Panc1 (cell line): Measurements from ENCODE around the gene BRMS1L. TPM values are rescaled to one million over a fixed set of nuclear protein-coding genes. Genes with fewer than 3 reads are reported as not detected.
"Not testable (repeated sequence)": the region's sequence is repeated elsewhere in the genome, so short reads cannot be mapped to it uniquely, and the experiment has no call there.

ENCODE experiments used
- ATAC-seq: fragments of 200-7000 bp; cut with Tn5 transposase; 2 replicates; pipeline ENCODE4 v1.9.1; 2020; ENCODE audit warnings: mild to moderate bottlenecking, moderate library complexity
- BruUV-seq: library from RNA; stranded (reverse); fragments of 400-500 nt; replicated peaks from 2 replicates; lab custom pipeline; 2021; lab: Mats Ljungman, UMichigan
- CTCF ChIA-PET: fragments of 300-600 bp; sonication (Branson Sonifier 250); formaldehyde crosslinking; loops from one replicate; lab custom pipeline; 2022; ENCODE audit warnings: antibody characterized with exemption; lab: Charles Lee
- POLR2A ChIA-PET: fragments of 300-600 bp; sonication (Branson Sonifier 250); formaldehyde crosslinking; loops from one replicate; lab custom pipeline; 2022; ENCODE audit warnings: antibody characterized with exemption; lab: Charles Lee
- DNase-seq: peaks from one replicate; pipeline ENCODE4 v3.0.0-alpha.2; 2010; ENCODE audit warnings: low read depth, low spot score
- H3K27ac ChIP-seq: 2 replicates; pipeline ENCODE4 v1.5.1; 2011; ENCODE audit warnings: mild to moderate bottlenecking, low read length, inconsistent platforms
- H3K27me3 ChIP-seq: fragments of 200-500 bp; sonication (Bioruptor generic); 2 replicates; pipeline ENCODE4 v1.6.0; 2014; ENCODE audit warnings: low read length, inconsistent platforms; ENCODE audit not compliant: control insufficient read depth, insufficient read depth
- H3K36me3 ChIP-seq: fragments of 200-500 bp; sonication (Bioruptor generic); 2 replicates; pipeline ENCODE4 v1.5.1; 2014; ENCODE audit warnings: inconsistent platforms, mild to moderate bottlenecking, low read length, moderate library complexity; ENCODE audit not compliant: control insufficient read depth, insufficient read depth
- H3K4me1 ChIP-seq: 2 replicates; pipeline ENCODE4 v1.5.1; 2011; ENCODE audit warnings: inconsistent platforms, mild to moderate bottlenecking, low read length, moderate library complexity; ENCODE audit not compliant: control insufficient read depth, insufficient read depth
- H3K4me3 ChIP-seq, 2 experiments: 2 replicates each; pipeline ENCODE4 v1.5.1; 2011 to 2012; ENCODE audit warnings: low read depth in 2 of 2, low read length in 2 of 2, mild to moderate bottlenecking in 2 of 2, inconsistent platforms in 1 of 2, moderate library complexity in 1 of 2
- H3K9me3 ChIP-seq: fragments of 200-500 bp; sonication (Bioruptor generic); 2 replicates; pipeline ENCODE4 v1.5.1; 2014; ENCODE audit warnings: low read depth, mild to moderate bottlenecking, inconsistent platforms, low read length, moderate library complexity; ENCODE audit not compliant: control insufficient read depth, insufficient read depth
- CTCF ChIP-seq: fragments of 450-650 bp; IDR thresholded peaks from 2 replicates; pipeline ENCODE4 v1.5.1; 2017; ENCODE audit warnings: mild to moderate bottlenecking
- POLR2AphosphoS5 ChIP-seq: IDR thresholded peaks from 2 replicates; pipeline ENCODE4 v1.6.1; 2012; ENCODE audit warnings: mild to moderate bottlenecking, low read depth, low read length, moderate library complexity
- REST ChIP-seq, 2 experiments: IDR thresholded peaks; 2 replicates each; pipeline ENCODE4 v1.6.1; 2011 to 2012; ENCODE audit warnings: low read depth in 2 of 2, control low read depth in 1 of 2, low read length in 1 of 2, mild to moderate bottlenecking in 1 of 2, moderate library complexity in 1 of 2; ENCODE audit not compliant: insufficient read depth in 1 of 2
- SIN3A ChIP-seq: IDR thresholded peaks from 2 replicates; pipeline ENCODE4 v1.6.1; 2012; ENCODE audit warnings: low read depth, mild to moderate bottlenecking, low read length, moderate library complexity, borderline replicate concordance; ENCODE audit not compliant: insufficient read depth
- TCF7L2 ChIP-seq: IDR thresholded peaks from 2 replicates; pipeline ENCODE4 v1.6.1; 2011; ENCODE audit warnings: mild to moderate bottlenecking, low read depth, low read length, inconsistent platforms
- in situ Hi-C: cut with HindIII; loops from 2 replicates; pipeline ENCODE4 v1.10.0; 2016; ENCODE audit warnings: low sequenced_read_pairs, low pct_unique_long_range_greater_than_20kb
- intact Hi-C: fragments of 100-400 bp; cut with micrococcal nuclease; formaldehyde crosslinking; loops from one replicate; pipeline ENCODE4 v1.10.0; 2022; ENCODE audit not compliant: unreplicated experiment
- total RNA-seq: library from RNA; stranded (reverse); gene quantifications from one replicate; pipeline ENCODE4 v1.2.1, GENCODE V29; 2021; ENCODE audit not compliant: unreplicated experiment

The BRMS1L gene
- total RNA-seq, 1 experiment from 2014 or later: 10.5 TPM

GRCh38 chr14:35808638-35809563 is 17.2 kb upstream of the BRMS1L start, which contains the start of gene RALGAPA1:
RALGAPA1 (minus strand) TSS chr14:35809295; CDS start chr14:35808835, 460 bp downstream.
- not testable (repeated sequence) for H3K27me3 ChIP-seq

GRCh38 chr14:35809597-35809996 is 16.5 kb upstream of the BRMS1L start:
- peak overlapping the region in 1 of 2 experiments; percentile 79; a peak in 2 of 4 replicates for H3K4me3 ChIP-seq

More at GRCh38 chr14:35808638-35809563, 17.2 kb upstream of the BRMS1L start, which contains the start of gene RALGAPA1:
- peak; percentile 99 for ATAC-seq
- H3K9me3 ChIP-seq, BruUV-seq, H3K36me3 ChIP-seq, CTCF ChIA-PET, POLR2A ChIA-PET, in situ Hi-C loops, intact Hi-C loops: not testable (repeated sequence)
- Histone ChIP-seq H3K4me3 (peak within 1 kb of the TSS; percentile 79 to 80), H3K27ac (peak within 1 kb of the TSS; percentile 77), H3K4me1 (peaks cover 11% of the 10 kb centered on the region)
- TF ChIP-seq CTCF: peak; percentile 17
- peak; percentile 45; the same call in 1 of the 2 replicates for TF ChIP-seq POLR2AphosphoS5
- peak; percentile 88 for DNase-seq

More at GRCh38 chr14:35809597-35809996, 16.5 kb upstream of the BRMS1L start:
- TF ChIP-seq SIN3A (no peak), REST (IDR thresholded peaks at IDR 0.05; ENCODE audit: insufficient read depth in 1 of 2, low read depth in 2 of 2, low read length in 1 of 2) (no peak), CTCF (no peak), POLR2AphosphoS5 (no peak), TCF7L2 (no peak)
- in situ Hi-C loops (no loop called here), intact Hi-C loops (no loop called here)
- no TSS peak for BruUV-seq
- Histone ChIP-seq H3K27ac (no peak overlapping the region), H3K9me3 (no peaks in the 10 kb centered on the region), H3K36me3 (peaks cover 2% of the 10 kb centered on the region; the same call in 1 of the 2 replicates), H3K27me3 (no peaks in the 10 kb centered on the region; the same call in 1 of the 2 replicates), H3K4me1 (peaks cover 11% of the 10 kb centered on the region)
- POLR2A ChIA-PET: no interaction called here
- ATAC-seq (no peak), DNase-seq (no peak)
- CTCF ChIA-PET: no interaction called here
